ENCODE data around the gene ZNF439. TPM values are rescaled to one million over a fixed set of nuclear protein-coding genes. Genes with fewer than 3 reads are reported as not detected.

The ZNF439 gene
- total and polyA plus RNA-seq, 2 of the 13 experiments (the other 11 are each of a cell fraction or from before 2014, with no cell fraction given) = 2.9 to 4.9 TPM

DNA sequence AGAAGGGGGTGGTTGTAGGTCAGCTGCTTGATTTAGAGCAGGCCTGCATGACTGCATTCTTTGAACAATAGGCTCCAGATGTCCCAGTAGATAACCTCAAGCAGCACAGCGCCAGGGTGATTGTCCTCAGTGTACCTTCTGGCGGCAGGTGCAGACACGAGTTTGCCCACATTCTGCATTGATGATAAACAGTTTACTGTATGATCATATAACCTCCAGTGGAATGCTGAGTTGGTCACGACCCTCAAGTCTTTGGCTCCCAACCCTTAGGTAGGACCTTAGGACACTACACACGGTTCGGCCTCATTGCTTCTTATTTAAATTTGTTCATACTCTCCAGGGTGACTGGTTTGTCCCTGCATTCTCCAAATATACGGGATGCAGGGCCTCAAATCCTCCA, 12.2 kb downstream of the ZNF439 start (continued):
- TF ChIP-seq, protein P1, sequence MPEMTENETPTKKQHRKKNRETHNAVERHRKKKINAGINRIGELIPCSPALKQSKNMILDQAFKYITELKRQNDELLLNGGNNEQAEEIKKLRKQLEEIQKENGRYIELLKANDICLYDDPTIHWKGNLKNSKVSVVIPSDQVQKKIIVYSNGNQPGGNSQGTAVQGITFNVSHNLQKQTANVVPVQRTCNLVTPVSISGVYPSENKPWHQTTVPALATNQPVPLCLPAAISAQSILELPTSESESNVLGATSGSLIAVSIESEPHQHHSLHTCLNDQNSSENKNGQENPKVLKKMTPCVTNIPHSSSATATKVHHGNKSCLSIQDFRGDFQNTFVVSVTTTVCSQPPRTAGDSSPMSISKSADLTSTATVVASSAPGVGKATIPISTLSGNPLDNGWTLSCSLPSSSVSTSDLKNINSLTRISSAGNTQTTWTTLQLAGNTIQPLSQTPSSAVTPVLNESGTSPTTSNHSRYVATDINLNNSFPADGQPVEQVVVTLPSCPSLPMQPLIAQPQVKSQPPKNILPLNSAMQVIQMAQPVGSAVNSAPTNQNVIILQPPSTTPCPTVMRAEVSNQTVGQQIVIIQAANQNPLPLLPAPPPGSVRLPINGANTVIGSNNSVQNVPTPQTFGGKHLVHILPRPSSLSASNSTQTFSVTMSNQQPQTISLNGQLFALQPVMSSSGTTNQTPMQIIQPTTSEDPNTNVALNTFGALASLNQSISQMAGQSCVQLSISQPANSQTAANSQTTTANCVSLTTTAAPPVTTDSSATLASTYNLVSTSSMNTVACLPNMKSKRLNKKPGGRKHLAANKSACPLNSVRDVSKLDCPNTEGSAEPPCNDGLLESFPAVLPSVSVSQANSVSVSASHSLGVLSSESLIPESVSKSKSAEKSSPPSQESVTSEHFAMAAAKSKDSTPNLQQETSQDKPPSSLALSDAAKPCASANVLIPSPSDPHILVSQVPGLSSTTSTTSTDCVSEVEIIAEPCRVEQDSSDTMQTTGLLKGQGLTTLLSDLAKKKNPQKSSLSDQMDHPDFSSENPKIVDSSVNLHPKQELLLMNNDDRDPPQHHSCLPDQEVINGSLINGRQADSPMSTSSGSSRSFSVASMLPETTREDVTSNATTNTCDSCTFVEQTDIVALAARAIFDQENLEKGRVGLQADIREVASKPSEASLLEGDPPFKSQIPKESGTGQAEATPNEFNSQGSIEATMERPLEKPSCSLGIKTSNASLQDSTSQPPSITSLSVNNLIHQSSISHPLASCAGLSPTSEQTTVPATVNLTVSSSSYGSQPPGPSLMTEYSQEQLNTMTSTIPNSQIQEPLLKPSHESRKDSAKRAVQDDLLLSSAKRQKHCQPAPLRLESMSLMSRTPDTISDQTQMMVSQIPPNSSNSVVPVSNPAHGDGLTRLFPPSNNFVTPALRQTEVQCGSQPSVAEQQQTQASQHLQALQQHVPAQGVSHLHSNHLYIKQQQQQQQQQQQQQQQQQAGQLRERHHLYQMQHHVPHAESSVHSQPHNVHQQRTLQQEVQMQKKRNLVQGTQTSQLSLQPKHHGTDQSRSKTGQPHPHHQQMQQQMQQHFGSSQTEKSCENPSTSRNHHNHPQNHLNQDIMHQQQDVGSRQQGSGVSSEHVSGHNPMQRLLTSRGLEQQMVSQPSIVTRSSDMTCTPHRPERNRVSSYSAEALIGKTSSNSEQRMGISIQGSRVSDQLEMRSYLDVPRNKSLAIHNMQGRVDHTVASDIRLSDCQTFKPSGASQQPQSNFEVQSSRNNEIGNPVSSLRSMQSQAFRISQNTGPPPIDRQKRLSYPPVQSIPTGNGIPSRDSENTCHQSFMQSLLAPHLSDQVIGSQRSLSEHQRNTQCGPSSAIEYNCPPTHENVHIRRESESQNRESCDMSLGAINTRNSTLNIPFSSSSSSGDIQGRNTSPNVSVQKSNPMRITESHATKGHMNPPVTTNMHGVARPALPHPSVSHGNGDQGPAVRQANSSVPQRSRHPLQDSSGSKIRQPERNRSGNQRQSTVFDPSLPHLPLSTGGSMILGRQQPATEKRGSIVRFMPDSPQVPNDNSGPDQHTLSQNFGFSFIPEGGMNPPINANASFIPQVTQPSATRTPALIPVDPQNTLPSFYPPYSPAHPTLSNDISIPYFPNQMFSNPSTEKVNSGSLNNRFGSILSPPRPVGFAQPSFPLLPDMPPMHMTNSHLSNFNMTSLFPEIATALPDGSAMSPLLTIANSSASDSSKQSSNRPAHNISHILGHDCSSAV (CRISPR knock-in tag; IDR thresholded peaks at IDR 0.05; ENCODE audit: borderline replicate concordance) = no peak
- TF ChIP-seq TCF7L2 (IDR thresholded peaks at IDR 0.05; ENCODE audit: low read depth, low read length) = no peak

DNA sequence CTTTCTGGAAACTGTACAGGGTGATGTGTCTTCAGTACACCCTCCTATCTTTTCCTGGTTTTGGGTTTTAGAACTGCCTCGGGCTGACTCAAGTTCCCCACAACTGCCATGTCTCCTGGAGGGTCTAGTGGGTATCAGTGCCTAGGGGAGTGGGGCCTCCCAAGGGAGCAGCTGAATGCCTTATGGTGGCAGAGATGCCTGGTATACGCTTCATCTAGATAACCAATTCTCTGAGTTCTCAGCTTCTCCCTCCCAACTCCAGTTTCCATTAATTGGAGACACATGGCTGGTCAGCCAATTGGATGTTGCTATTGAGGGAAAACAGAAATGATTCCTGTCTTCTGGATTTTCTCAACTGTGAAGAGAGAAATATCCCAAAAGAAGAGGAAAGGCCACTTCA, 12.8 kb downstream of the ZNF439 start:
- CTCF ChIA-PET (ENCODE audit: low intra/inter-chr PET ratio, low total read pairs) = no interaction called here
- intact Hi-C loops (cut with micrococcal nuclease; ENCODE audit: unreplicated experiment) = no loop called here
- TF ChIP-seq, protein P2, sequence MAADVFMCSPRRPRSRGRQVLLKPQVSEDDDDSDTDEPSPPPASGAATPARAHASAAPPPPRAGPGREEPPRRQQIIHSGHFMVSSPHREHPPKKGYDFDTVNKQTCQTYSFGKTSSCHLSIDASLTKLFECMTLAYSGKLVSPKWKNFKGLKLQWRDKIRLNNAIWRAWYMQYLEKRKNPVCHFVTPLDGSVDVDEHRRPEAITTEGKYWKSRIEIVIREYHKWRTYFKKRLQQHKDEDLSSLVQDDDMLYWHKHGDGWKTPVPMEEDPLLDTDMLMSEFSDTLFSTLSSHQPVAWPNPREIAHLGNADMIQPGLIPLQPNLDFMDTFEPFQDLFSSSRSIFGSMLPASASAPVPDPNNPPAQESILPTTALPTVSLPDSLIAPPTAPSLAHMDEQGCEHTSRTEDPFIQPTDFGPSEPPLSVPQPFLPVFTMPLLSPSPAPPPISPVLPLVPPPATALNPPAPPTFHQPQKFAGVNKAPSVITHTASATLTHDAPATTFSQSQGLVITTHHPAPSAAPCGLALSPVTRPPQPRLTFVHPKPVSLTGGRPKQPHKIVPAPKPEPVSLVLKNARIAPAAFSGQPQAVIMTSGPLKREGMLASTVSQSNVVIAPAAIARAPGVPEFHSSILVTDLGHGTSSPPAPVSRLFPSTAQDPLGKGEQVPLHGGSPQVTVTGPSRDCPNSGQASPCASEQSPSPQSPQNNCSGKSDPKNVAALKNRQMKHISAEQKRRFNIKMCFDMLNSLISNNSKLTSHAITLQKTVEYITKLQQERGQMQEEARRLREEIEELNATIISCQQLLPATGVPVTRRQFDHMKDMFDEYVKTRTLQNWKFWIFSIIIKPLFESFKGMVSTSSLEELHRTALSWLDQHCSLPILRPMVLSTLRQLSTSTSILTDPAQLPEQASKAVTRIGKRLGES (CRISPR knock-in tag; IDR thresholded peaks at IDR 0.05; ENCODE audit: borderline replicate concordance) = no peak
- TF ChIP-seq, protein P3, sequence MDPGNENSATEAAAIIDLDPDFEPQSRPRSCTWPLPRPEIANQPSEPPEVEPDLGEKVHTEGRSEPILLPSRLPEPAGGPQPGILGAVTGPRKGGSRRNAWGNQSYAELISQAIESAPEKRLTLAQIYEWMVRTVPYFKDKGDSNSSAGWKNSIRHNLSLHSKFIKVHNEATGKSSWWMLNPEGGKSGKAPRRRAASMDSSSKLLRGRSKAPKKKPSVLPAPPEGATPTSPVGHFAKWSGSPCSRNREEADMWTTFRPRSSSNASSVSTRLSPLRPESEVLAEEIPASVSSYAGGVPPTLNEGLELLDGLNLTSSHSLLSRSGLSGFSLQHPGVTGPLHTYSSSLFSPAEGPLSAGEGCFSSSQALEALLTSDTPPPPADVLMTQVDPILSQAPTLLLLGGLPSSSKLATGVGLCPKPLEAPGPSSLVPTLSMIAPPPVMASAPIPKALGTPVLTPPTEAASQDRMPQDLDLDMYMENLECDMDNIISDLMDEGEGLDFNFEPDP (CRISPR knock-in tag; conservative IDR thresholded peaks at IDR 0.05) = no peak
- TF ChIP-seq, protein P4, sequence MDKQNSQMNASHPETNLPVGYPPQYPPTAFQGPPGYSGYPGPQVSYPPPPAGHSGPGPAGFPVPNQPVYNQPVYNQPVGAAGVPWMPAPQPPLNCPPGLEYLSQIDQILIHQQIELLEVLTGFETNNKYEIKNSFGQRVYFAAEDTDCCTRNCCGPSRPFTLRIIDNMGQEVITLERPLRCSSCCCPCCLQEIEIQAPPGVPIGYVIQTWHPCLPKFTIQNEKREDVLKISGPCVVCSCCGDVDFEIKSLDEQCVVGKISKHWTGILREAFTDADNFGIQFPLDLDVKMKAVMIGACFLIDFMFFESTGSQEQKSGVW (CRISPR knock-in tag; IDR thresholded peaks at IDR 0.05; ENCODE audit: borderline replicate concordance) = no peak
- TF ChIP-seq NFYB (CRISPR knock-in tag; IDR thresholded peaks at IDR 0.05) (no peak), MBD4 (IDR thresholded peaks at IDR 0.05; ENCODE audit: borderline replicate concordance, low read length) (no peak), HMG20A (CRISPR knock-in tag; IDR thresholded peaks at IDR 0.05; ENCODE audit: borderline replicate concordance) (no peak), NR3C1 (CRISPR knock-in tag; IDR thresholded peaks at IDR 0.05) (no peak), ZNF432 (CRISPR knock-in tag; IDR thresholded peaks at IDR 0.05; ENCODE audit: borderline replicate concordance) (no peak)

More for the DNA sequence above, 12.8 kb downstream of the ZNF439 start:
- POLR2A ChIA-PET = no interaction called here
- no peak overlapping the region for H3K4me2 ChIP-seq (ENCODE audit: low read depth, low read length)
- no peak overlapping the region for H3K27ac ChIP-seq (ENCODE audit: extremely low read length, insufficient read depth, low read length)
- in situ Hi-C loops (cut with HindIII; ENCODE audit: extremely low pct_ligation_motif_present, low pct_unique_long_range_greater_than_20kb) = no loop called here
- no peaks in the 10 kb centered on the region for H3K4me1 ChIP-seq (ENCODE audit: insufficient read depth, low read length)
- no peaks in the 10 kb centered on the region for H4K20me1 ChIP-seq (ENCODE audit: insufficient read depth, low read length)
- H3K27me3 ChIP-seq (ENCODE audit: control insufficient read depth in 1 of 2, insufficient read depth in 2 of 2, low read length in 2 of 2) = no peaks in the 10 kb centered on the region
- no peak overlapping the region for H3K4me3 ChIP-seq (replicated peaks in 1 of 3; ENCODE audit: insufficient read depth in 1 of 3, low read depth in 2 of 3, low read length in 3 of 3)
- ATAC-seq = no peak
- H3K9ac ChIP-seq (ENCODE audit: insufficient read depth, low read depth, low read length) = no peak overlapping the region
- FAIRE-seq = no peak
- no peak overlapping the region for H2AFZ ChIP-seq (ENCODE audit: low read length)
- DNase-seq (ENCODE audit: low spot score) = no peak
- no TSS peak for BruUV-seq (replicated peaks)
- H3K9me3 ChIP-seq (ENCODE audit: low read length) = no peaks in the 10 kb centered on the region
- no peaks in the 10 kb centered on the region for H3K79me2 ChIP-seq (ENCODE audit: insufficient read depth, low read length)
- H3K36me3 ChIP-seq (replicated peaks in 1 of 2; ENCODE audit: control insufficient read depth in 1 of 2, insufficient read depth in 2 of 2, low read length in 2 of 2) = no peaks in the 10 kb centered on the region
- 60% methylated on average over 2 of the region's 2 CpGs for WGBS (ENCODE audit: low lambda C conversion rate)
